K562 (cell line): ENCODE data around the gene PARD6A.

Experiments
- BDP1 ChIP-seq: IDR thresholded peaks from 3 replicates; pipeline ENCODE4 v1.6.1; 2011; ENCODE audit not compliant: insufficient read length, insufficient read depth
- CEBPG ChIP-seq, 3 experiments: fragments of 200-800 bp in 1 of 3; sonication (Bioruptor generic) in 1 of 3; sonication (generic) in 1 of 3; formaldehyde crosslinking in 1 of 3; IDR thresholded peaks in 2 of 3; conservative IDR thresholded peaks in 1 of 3; 2 replicates each; pipeline versions ENCODE4 v1.6.1 to v1.8.0; 2016 to 2022; ENCODE audit warnings: missing compliant biosample characterization in 2 of 3, missing genetic modification characterization in 2 of 3, mild to moderate bottlenecking in 1 of 3, missing genetic modification reagents in 1 of 3
- CTCF ChIP-seq, 3 experiments: IDR thresholded peaks in 2 of 3; conservative IDR thresholded peaks in 1 of 3; 2 replicates each; pipeline ENCODE4 v1.5.1; 2011 to 2012; ENCODE audit warnings: low read length in 3 of 3, mild to moderate bottlenecking in 3 of 3, control low read depth in 2 of 3, improper control_type of control experiment in 1 of 3, inconsistent platforms in 1 of 3, low read depth in 1 of 3, mixed read lengths in 1 of 3, moderate library complexity in 1 of 3; ENCODE audit not compliant: insufficient read depth in 2 of 3
- FOSL1 ChIP-seq: fragments of 200-800 bp; sonication (Bioruptor generic); conservative IDR thresholded peaks from 2 replicates; pipeline ENCODE4 v1.6.1; 2016; ENCODE audit warnings: missing genetic modification characterization, missing compliant biosample characterization
- KAT7 ChIP-seq: sonication (generic); formaldehyde crosslinking; IDR thresholded peaks from 2 replicates; pipeline ENCODE4 v1.8.0; 2022; ENCODE audit warnings: missing genetic modification reagents, mild to moderate bottlenecking, borderline replicate concordance
- NCOA1 ChIP-seq: fragments of 450-650 bp; IDR thresholded peaks from 2 replicates; pipeline ENCODE4 v1.6.1; 2016; ENCODE audit warnings: low read depth
- PKNOX1 ChIP-seq: fragments of 450-650 bp; IDR thresholded peaks from 2 replicates; pipeline ENCODE4 v1.6.1; 2016
- POLR2A ChIP-seq: fragments of 450-650 bp; conservative IDR thresholded peaks from 2 replicates; pipeline ENCODE4 v1.6.1; 2016
- TAF7 ChIP-seq: fragments of 450-650 bp; IDR thresholded peaks from 2 replicates; pipeline ENCODE4 v1.6.1; 2016; ENCODE audit warnings: missing genetic modification characterization, missing compliant biosample characterization

- no peak for TF ChIP-seq TAF7
- TF ChIP-seq FOSL1 (tag), result no peak
- no peak for TF ChIP-seq KAT7
- TF ChIP-seq POLR2A, result no peak
- TF ChIP-seq CTCF (IDR thresholded peaks at IDR 0.05 in 2 of 3, conservative IDR thresholded peaks at IDR 0.05 in 1 of 3; ENCODE audit: insufficient read depth in 2 of 3, low read depth in 1 of 3, low read length in 3 of 3), result no peak
- no peak for TF ChIP-seq CEBPG (CRISPR knock-in tag; IDR thresholded peaks at IDR 0.05)
- TF ChIP-seq CEBPG (tag; conservative IDR thresholded peaks at IDR 0.05 in 1 of 2, IDR thresholded peaks at IDR 0.05 in 1 of 2), result no peak
- no peak for TF ChIP-seq PKNOX1
- TF ChIP-seq NCOA1, result no peak
- no peak for TF ChIP-seq BDP1
Observed at GRCh38 chr16:67653789-67654402, 6.9 kb upstream of the PARD6A start.
